Measurements from ENCODE around the gene CLK3.
"Not testable (repeated sequence)": the region's sequence is repeated elsewhere in the genome, so short reads cannot be mapped to it uniquely, and the experiment has no call there.

CLK3 gene

DNA sequence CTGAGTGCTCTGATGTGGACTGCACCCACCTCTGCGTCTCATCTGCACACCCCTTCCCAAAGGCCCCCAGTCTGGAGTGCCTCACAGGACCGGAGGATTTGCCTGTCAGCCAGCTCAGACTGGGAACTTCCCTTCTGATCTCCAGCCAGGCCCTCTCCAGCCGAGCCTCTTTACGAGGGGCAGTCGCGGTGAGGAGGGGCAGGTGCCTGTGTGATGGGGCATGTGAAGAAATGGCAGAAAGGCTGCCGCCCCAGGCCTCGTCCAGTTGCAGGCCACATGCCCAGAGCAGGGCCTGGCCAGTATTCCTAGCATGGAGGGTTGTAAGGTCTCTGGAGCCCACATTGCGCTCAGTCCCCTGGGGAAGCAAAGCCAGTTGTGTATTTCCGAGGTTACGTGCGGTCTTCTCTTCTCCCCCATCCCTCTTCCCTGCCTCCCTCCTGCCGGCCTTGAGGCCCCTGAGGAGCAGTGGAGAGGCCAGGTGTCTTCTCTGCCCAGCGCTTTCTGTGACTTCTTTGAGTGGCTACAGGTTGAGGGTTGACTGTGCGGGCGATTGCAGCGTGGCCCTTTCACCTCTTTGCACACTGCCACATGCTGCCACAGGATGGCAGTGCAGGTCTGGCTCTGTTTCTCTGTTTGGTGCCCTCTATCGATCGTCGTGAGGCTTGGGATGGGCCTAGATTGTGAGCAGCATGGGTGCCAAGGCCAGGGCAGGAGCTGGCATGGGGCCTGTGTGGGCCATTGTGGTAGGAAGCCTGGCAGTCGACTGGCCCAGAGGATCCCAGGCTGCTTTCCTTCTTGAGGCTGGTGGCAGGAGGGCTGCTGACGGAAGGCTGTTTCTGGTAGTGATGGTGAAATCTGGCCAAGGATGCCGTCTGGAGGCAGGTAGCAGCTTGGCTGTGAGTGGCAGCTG lies 5.3 kb downstream of the CLK3 start:
- peak; percentile 82 for DNase-seq (ENCODE audit: low spot score)

GRCh38 chr15:74621546-74621920 lies 5.9 kb downstream of the CLK3 start:
- DNase-seq (ENCODE audit: low spot score) = no peak

- peak; percentile 84 for DNase-seq (ENCODE audit: low spot score)
Observed at GRCh38 chr15:74621936-74622335, 6.3 kb downstream of the CLK3 start.

DNA sequence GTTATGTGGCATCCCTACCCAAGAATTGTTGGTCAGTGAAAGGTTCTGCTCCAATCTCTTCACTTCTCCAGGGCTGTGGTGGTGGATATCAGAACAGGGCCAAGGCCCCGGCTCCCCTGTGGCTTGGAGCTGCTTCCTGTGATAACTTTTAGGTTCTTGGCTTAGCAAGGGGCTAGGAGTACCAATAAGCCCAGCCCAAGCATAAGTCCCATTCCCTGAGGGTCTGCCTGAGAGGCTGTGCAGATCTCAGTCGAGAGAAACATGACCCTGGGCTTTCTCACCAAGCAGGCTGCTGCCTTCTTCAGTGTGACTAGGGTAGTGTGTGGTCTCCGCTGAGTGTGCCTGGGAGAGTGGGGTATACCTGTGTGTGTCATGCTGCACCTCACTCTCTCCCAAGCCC lies 7.1 kb downstream of the CLK3 start:
- no peak for DNase-seq (ENCODE audit: low spot score)

GRCh38 chr15:74624020-74624602 lies 8.5 kb downstream of the CLK3 start:
- DNase-seq (ENCODE audit: low spot score) = no peak

DNA sequence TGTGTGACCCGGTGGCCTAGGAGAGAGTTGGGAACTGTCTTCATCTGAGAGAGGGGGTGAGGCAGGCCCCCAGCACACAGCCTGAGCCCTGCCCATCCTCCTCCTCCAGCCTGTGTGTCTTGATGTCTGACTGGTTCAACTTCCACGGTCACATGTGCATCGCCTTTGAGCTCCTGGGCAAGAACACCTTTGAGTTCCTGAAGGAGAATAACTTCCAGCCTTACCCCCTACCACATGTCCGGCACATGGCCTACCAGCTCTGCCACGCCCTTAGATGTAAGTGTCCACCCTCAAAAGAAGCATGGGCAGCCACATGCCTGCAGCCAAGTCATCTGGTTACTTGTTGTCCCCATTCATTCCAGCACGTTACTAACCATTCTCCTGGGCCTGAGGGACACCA lies 10.1 kb downstream of the CLK3 start:
- no peak for DNase-seq (ENCODE audit: low spot score)

DNA sequence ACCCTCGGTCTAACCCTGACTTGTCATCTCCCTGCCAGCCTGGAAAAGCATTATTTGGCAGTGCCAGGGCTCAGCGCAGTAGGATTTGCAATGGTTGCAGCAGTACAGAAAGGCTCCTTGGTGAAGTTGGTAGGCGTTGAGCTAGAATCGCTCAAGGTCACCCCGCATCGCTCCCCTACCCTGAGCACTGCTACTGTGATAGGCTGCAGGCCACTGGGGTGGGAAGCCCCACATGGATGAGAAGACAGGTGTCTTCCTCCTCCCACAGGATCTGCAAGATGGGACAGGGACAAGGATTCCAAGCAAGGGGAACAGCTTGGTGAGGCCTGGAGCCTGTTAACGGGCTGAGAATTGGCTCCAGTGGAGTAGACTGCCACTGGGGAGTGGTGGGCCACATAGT lies 10.7 kb downstream of the CLK3 start:
- DNase-seq (ENCODE audit: low spot score) = no peak

DNA sequence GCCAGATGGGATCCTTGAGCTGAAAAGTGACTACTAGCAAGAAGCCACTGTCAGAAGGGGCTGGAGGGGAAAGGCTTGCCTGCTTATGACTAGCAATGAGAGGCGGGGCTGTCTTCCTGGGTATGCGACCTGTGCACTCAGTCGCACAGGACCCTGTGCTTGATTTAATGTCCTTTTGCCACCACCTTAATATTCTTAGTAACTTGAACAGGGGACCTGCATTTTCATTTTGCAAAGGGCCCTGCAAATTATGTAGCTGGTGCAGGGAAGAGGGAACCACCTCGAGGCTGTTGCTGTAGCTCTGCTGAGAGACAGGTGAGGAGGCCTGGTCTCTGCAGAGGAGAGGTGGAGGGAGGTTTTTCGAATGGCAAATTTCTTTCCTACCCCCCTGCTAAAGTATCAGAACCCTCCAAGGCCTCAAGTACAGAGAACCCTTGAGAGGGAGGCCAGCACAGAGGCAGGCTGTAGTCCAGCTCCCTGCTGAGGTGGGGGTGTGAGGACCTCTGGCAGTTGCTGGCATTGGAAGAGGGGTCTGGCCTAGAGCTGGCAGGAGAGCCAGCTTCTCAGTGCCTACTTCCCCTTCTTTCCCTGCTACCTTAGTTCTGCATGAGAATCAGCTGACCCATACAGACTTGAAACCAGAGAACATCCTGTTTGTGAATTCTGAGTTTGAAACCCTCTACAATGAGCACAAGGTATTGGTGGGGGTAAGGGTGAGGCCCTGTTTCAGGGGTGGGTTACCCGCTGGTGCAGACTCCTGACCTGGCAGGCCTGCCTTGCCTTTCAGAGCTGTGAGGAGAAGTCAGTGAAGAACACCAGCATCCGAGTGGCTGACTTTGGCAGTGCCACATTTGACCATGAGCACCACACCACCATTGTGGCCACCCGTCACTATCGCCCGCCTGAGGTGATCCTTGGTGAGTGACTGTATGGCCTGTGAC lies 11.4 kb downstream of the CLK3 start:
- no peak for DNase-seq (ENCODE audit: low spot score)

DNA sequence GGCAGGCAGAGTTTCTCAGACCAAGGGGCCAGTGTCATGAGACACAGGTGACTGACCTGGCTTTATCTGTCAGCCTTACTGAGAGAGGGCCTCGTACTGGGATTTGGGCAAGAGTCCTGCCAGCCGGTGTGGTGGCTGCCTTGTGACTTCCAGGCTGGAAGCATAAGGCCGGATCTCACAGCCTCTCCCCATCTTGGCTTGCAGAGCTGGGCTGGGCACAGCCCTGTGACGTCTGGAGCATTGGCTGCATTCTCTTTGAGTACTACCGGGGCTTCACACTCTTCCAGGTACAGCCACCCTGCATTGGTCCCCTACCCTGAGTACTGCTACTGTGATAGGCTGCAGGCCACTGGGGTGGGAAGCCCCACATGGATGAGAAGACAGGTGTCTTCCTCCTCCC lies 12.1 kb downstream of the CLK3 start:
- no peak for DNase-seq (ENCODE audit: low spot score)

GRCh38 chr15:74628199-74628598 lies 12.6 kb downstream of the CLK3 start:
- no peak for DNase-seq (ENCODE audit: low spot score)

GRCh38 chr15:74628949-74629348 lies 13.3 kb downstream of the CLK3 start:
- no peak for DNase-seq (ENCODE audit: low spot score)

DNA sequence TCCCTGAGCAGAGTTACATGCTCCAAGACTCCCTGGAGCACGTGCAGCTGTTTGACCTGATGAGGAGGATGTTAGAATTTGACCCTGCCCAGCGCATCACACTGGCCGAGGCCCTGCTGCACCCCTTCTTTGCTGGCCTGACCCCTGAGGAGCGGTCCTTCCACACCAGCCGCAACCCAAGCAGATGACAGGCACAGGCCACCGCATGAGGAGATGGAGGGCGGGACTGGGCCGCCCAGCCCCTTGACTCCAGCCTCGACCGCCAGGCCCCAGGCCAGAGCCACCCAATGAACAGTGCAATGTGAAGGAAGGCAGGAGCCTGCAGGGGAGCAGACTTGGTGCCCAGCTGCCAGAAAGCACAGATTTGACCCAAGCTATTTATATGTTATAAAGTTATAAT lies 14.1 kb downstream of the CLK3 start:
- DNase-seq (ENCODE audit: low spot score) = not testable (repeated sequence)

- DNase-seq (ENCODE audit: low spot score) = no peak
Observed at GRCh38 chr15:74630284-74631086, 14.8 kb downstream of the CLK3 start.

DNA sequence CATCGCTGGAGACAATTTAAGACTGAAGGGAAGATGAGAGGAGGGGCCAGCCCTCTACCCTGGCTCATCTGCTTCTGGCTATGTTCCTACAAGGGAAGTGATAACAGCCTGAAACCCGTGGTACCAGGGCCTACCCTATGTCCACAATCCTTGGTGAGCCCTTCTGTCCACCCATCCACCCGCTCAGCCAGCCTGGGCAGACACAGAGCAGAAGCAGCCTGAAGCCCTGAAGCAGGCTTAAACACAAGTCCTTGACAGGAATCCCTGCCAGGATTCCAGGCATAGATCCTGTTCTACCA lies 15.4 kb downstream of the CLK3 start:
- no peak for DNase-seq (ENCODE audit: low spot score)

DNA sequence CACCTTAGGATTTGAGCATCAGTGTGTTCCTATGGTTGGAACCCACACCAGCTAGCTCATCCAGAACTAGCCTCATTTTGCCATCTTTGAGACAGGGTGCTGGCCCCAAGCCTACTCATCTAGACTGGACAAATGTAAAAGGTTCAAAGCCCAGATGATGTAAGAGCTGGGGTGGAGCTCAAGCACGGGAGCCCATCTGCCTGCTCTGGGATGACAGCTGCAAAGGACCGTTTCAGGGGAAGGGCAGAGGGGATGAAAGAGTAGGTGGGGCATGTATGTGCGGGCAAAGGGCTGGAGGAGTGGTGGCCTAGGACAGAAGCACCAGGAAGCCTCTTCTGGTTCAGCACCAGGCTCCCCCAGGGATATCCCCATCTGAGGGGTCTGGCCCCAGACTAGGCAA lies 15.8 kb downstream of the CLK3 start:
- DNase-seq (ENCODE audit: low spot score) = no peak

DNA sequence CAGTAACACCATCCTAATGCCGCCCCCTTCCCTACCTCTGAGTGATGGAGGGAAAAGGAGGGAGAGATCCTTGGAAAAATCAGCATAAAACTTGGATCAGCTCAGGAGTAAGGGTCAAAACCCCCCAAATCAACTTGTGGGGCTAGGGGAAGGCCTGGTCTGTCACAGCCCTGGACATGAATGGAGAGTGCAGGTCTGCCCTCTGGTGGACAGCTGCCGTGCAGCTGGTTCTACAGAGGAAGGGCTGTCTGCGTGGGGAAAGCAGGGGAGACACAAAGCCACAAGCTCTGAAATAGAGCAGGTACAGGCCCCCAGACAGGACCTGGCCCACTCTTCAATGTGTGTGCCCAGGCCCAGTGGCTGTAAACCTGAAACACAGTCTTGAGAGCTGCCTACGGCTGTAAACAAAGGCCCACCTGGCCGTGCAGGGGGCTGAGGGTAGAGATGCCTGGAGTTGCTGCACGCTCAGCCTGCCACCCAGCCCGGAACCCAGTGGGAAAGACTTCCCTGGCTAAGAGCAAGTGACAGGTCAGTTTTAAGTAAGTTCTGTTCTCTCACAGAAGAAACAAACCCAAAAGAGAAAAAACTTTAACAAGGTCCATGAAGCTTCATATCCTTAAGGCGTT lies 16.4 kb downstream of the CLK3 start:
- no peak for DNase-seq (ENCODE audit: low spot score)

DNA sequence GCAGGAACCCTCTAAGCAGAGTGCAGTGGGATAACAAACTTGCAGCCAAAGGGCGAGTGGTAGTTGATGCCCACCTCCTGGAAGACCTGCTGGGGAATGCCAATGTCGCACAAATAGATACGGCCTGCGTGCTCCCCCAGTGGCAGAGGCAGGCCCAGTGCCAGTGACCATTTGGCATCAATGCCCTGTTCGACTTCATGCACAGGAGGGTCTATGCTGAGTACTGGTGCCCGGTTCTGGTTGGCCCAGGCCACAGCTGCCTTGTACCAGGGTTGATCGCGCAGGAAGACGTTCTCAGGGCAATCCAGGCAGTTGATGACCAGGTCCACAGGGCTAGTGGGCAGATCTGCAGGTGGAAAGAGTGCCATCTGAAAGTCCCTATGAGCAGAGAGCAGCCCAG lies 17.0 kb downstream of the CLK3 start:
- no peak for DNase-seq (ENCODE audit: low spot score)

DNA sequence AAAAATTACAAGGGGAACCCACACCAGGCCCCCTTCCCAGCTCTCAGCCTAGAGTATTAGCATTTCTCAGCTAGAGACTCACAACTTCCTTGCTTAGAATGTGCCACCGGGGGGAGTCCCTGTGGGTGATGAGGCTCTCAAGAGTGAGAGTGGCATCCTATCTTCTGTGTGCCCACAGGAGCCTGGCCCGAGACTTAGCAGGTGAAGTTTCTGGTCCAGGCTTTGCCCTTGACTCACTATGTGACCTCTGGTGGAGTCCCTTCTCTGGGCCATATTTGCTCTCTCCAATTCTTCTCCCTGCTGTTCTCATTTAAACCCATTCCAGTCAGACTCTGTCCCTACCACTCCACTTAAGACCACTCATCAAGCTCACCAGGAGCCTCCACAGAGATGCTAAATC lies 18.1 kb downstream of the CLK3 start:
- DNase-seq (ENCODE audit: low spot score) = no peak

DNA sequence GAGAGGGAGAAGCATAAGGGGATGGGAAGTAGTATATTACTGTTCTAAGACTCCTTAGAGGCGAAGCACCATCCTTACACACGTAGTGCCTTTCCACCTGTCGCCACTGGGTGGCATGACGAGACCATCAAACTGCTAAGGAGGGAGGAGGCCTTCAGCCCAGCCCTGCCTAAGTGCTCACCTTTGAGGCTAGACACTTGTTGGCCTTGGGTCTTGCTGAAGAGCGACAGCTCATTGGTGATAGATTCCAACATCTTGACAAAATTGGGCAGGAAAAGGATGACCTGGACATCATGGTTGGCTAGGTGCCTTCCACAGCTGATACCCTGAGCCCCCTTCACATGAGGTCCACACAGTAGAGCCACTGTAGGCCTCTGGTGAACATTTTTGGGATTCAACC lies 19.6 kb downstream of the CLK3 start:
- peak; percentile 62 for DNase-seq (ENCODE audit: low spot score)

- DNase-seq (ENCODE audit: low spot score) = no peak
Observed at GRCh38 chr15:74636984-74637383, 21.3 kb downstream of the CLK3 start.

DNA sequence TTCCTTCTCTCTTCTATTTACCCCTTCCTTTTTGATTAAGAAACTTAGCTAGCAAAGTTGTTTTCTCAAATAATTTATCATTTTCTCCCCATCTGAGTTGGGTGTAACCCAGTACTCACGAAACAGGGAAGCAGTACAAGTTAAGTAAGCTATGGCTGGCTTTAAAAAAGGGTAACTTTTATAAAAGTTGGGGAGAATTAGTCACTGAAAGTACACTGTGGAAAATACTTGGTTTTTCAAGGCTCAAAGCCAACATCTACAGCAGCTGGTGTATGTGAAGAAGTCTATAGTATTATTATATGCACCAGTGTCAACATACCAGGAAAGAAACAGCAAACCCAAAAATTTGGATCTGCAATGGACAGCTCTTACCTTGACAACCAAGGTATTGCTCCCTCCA lies 25.5 kb downstream of the CLK3 start:
- no peak for DNase-seq (ENCODE audit: low spot score)

DNA sequence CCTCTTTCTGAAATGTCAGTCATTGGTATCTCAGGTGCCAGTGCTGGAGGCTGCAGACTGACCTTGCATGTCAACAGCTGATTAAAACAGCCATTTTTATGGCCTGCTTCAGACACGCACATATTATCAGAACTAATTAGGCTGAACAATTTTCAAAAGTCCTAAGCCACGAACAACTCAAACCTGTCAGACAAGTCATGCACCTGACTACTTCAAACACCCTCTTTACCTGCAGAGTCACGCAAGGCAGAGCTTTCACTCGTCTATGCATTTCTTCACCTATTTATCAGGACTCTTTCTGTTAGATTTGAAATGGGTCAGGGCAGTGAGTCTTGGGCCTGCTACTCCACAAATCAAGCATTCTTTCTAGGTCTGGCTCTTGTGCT lies 26.7 kb downstream of the CLK3 start:
- DNase-seq (ENCODE audit: low spot score) = no peak
